Transverse colon (tissue), 4 donors: ENCODE data around the gene SRSF4. TPM values are rescaled to one million over a fixed set of nuclear protein-coding genes. Genes with fewer than 3 reads are reported as not detected.

ENCODE experiments used
- DNase-seq: peaks from one replicate; pipeline ENCODE4 v3.0.0-alpha.2; 2019
- H3K27ac ChIP-seq, 4 donors: fragments of 200-600 bp; sonication (generic); 2 replicates each; pipeline ENCODE4 v1.5.1; 2016 to 2018; ENCODE audit warnings: inconsistent platforms in 4 of 4
- H3K27me3 ChIP-seq: fragments of 200-600 bp; sonication (generic); 2 replicates; pipeline ENCODE4 v1.5.1; 2017; ENCODE audit warnings: inconsistent platforms
- H3K36me3 ChIP-seq, 4 donors: fragments of 200-600 bp; sonication (generic); 2 replicates each; pipeline ENCODE4 v1.5.1; 2017 to 2019; ENCODE audit warnings: inconsistent platforms in 4 of 4
- H3K4me1 ChIP-seq, 4 donors: fragments of 200-600 bp; sonication (generic); 2 replicates each; pipeline ENCODE4 v1.5.1; 2017 to 2020; ENCODE audit warnings: inconsistent platforms in 4 of 4
- H3K4me3 ChIP-seq, 4 donors: fragments of 200-600 bp; sonication (generic); 1 replicate in 1 of 4; 2 replicates in 3 of 4; pipeline versions ENCODE4 v1.5.1 to v1.6.1; 2017 to 2019; ENCODE audit warnings: inconsistent platforms in 4 of 4
- H3K9me3 ChIP-seq, 2 donors: fragments of 200-600 bp; sonication (generic); 2 replicates each; pipeline ENCODE4 v1.5.1; 2017 to 2019; ENCODE audit warnings: inconsistent platforms in 2 of 2
- CTCF ChIP-seq, 5 experiments: fragments of 200-600 bp in 3 of 5; fragments of 450-650 bp in 2 of 5; sonication (generic) in 3 of 5; IDR thresholded peaks; 1 replicate in 2 of 5; 2 replicates in 3 of 5; pipeline ENCODE4 v1.5.1; 2016 to 2017; ENCODE audit warnings: antibody characterized with exemption in 5 of 5, inconsistent platforms in 3 of 5, mild to moderate bottlenecking in 2 of 5, moderate library complexity in 1 of 5
- EP300 ChIP-seq: sonication (generic); formaldehyde crosslinking; IDR thresholded peaks from one replicate; pipeline ENCODE4 v1.6.1; 2017; ENCODE audit warnings: antibody characterized with exemption, low read depth
- POLR2A ChIP-seq: fragments of 450-650 bp; IDR thresholded peaks from one replicate; pipeline ENCODE4 v1.6.1; 2016; ENCODE audit warnings: antibody characterized with exemption, mild to moderate bottlenecking, moderate library complexity
- POLR2AphosphoS5 ChIP-seq, 3 donors: sonication (generic); formaldehyde crosslinking; IDR thresholded peaks; one replicate each; pipeline ENCODE4 v1.6.1; 2016; ENCODE audit warnings: antibody characterized with exemption in 3 of 3
- WGBS, 2 donors: methylation state at CpG; one replicate each; pipeline ENCODE4 v1.1.5; 2018; ENCODE audit warnings: low coverage in 1 of 2; 5-methylcytosine and 5-hydroxymethylcytosine counted together
- in situ Hi-C, 4 donors: fragments of 200-750 bp; cut with MboI; loops; one replicate each; pipeline versions ENCODE4 v1.15.0 to v1.15.1; 2017; ENCODE audit warnings: low sequenced_read_pairs in 3 of 4, low pct_ligation_motif_present in 1 of 4, low pct_unique_long_range_greater_than_20kb in 1 of 4
- intact Hi-C: fragments of 100-400 bp; cut with DNase I; formaldehyde crosslinking; loops from one replicate; pipeline ENCODE4 v1.15.1; 2023; ENCODE audit warnings: low total_unique reads
- total RNA-seq, 4 donors: library from RNA; depleted of rRNA; stranded (reverse); fragments of >200 nt; gene quantifications; one replicate each; pipeline ENCODE4 v1.1.0, GENCODE V29; 2016

The SRSF4 gene
- total RNA-seq, 4 donors from 2014 or later = 67.3 to 98.0 (median 72.4) TPM

- H3K4me3 ChIP-seq = no peak overlapping the region
- no peaks in the 10 kb centered on the region for H3K27me3 ChIP-seq
- intact Hi-C loops = no loop called here
- TF ChIP-seq POLR2AphosphoS5 (IDR thresholded peaks at IDR 0.05) = no peak
- H3K27ac ChIP-seq = no peak overlapping the region
- no peaks in the 10 kb centered on the region for H3K36me3 ChIP-seq
- no peak for DNase-seq
- H3K9me3 ChIP-seq = no peaks in the 10 kb centered on the region
- in situ Hi-C loops = loop anchor here in 3 of 4 donors (25.0 kb wide), 4 partner anchors 860 to 1485 kb away; partner anchors contain the start of gene MATN1 (in 1 of the 3)
- peaks cover 4 to 17% (median 13%) of the 10 kb centered on the region in 4 donors for H3K4me1 ChIP-seq
- WGBS, 2 donors = 81% methylated on average over 5 of the region's 5 CpGs; no CpG with 5 or more reads in 1 of the 2 donors
These were observed 45.8 kb upstream of the SRSF4 start for GRCh38 chr1:29227511-29227910.

GRCh38 chr1:29225361-29225760, 43.7 kb upstream of the SRSF4 start:
- H3K36me3 ChIP-seq = no peaks in the 10 kb centered on the region
- TF ChIP-seq POLR2A = no peak
- no peak for TF ChIP-seq POLR2AphosphoS5 (IDR thresholded peaks at IDR 0.05)
- TF ChIP-seq CTCF (IDR thresholded peaks at IDR 0.05) = no peak
- intact Hi-C loops = no loop called here
- H3K9me3 ChIP-seq = no peaks in the 10 kb centered on the region
- WGBS, 2 donors = 89 to 95% methylated on average over 3 to 4 of the region's 4 CpGs
- H3K4me3 ChIP-seq = no peak overlapping the region
- no peak for DNase-seq
- in situ Hi-C loops = loop anchor here in 3 of 4 donors (25.0 kb wide), 4 partner anchors 862 to 1487 kb away; partner anchors contain the start of gene MATN1 (in 1 of the 3)
- H3K4me1 ChIP-seq = peaks cover 4 to 13% (median 9%) of the 10 kb centered on the region in 4 donors
- no peak overlapping the region for H3K27ac ChIP-seq
- no peaks in the 10 kb centered on the region for H3K27me3 ChIP-seq

- 82 to 97% methylated on average over 4 to 5 of the region's 5 CpGs for WGBS, 2 donors
- in situ Hi-C loops (loop anchor here in 1 of 4 donors (25.0 kb wide), 1 partner anchor 437 kb away; no protein-coding TSS in a partner anchor), intact Hi-C loops (no loop called here)
These were observed 42.7 kb upstream of the SRSF4 start for GRCh38 chr1:29224356-29224837.

GRCh38 chr1:29223521-29223920, 41.8 kb upstream of the SRSF4 start:
- no peak overlapping the region for H3K27ac ChIP-seq
- H3K9me3 ChIP-seq = no peaks in the 10 kb centered on the region
- H3K4me1 ChIP-seq = no peaks in the 10 kb centered on the region
- H3K36me3 ChIP-seq = no peaks in the 10 kb centered on the region
- TF ChIP-seq EP300 (no peak), POLR2AphosphoS5 (IDR thresholded peaks at IDR 0.05) (no peak), POLR2A (no peak), CTCF (IDR thresholded peaks at IDR 0.05) (no peak)
- intact Hi-C loops (no loop called here), in situ Hi-C loops (loop anchor here in 1 of 4 donors (25.0 kb wide), 1 partner anchor 436 kb away; no protein-coding TSS in a partner anchor)
- H3K4me3 ChIP-seq = no peak overlapping the region
- 87 to 92% methylated on average over 4 to 6 of the region's 6 CpGs for WGBS, 2 donors
- no peaks in the 10 kb centered on the region for H3K27me3 ChIP-seq
- no peak for DNase-seq

More at GRCh38 chr1:29224356-29224837, 42.7 kb upstream of the SRSF4 start:
- Histone ChIP-seq H3K27ac (no peak overlapping the region), H3K4me3 (no peak overlapping the region), H3K36me3 (no peaks in the 10 kb centered on the region), H3K9me3 (no peaks in the 10 kb centered on the region), H3K27me3 (no peaks in the 10 kb centered on the region), H3K4me1 (peaks cover 0 to 4% (median 0%) of the 10 kb centered on the region in 4 donors)
- no peak for TF ChIP-seq POLR2AphosphoS5 (IDR thresholded peaks at IDR 0.05)
- TF ChIP-seq POLR2A = no peak
- TF ChIP-seq CTCF (IDR thresholded peaks at IDR 0.05) = no peak
- TF ChIP-seq EP300 = no peak
- DNase-seq = no peak
